ENCODE results near the gene SHISA6. TPM values are rescaled to one million over a fixed set of nuclear protein-coding genes. Genes with fewer than 3 reads are reported as not detected.

SHISA6 gene
- total and polyA plus RNA-seq, 11 donors: 0.16 to 1.0 (median 0.29) TPM

DNA sequence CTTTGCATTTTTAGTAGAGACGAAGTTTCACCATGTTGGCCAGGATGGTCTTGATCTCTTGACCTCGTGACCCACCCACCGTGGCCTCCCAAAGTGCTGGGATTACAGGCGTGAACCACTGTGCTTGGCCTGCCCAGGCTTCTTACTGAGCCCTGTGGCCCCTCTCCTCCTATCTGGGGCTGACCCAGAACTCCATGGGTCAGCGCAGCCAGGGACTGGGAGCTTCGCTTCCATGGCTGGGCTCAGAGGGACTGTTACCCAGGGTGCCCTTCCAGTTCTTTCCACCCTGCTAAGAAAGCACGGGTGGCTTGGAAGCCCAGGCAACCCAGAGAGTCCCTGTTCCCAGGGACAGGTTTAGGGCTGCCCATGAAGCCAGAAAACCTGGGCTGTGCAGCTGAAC is 28.2 kb downstream of the SHISA6 start:
- intact Hi-C loops (cut with DNase I): no loop called here
- H3K4me3 ChIP-seq: no peak overlapping the region
- H3K27ac ChIP-seq: no peak overlapping the region
- TF ChIP-seq, protein P1, sequence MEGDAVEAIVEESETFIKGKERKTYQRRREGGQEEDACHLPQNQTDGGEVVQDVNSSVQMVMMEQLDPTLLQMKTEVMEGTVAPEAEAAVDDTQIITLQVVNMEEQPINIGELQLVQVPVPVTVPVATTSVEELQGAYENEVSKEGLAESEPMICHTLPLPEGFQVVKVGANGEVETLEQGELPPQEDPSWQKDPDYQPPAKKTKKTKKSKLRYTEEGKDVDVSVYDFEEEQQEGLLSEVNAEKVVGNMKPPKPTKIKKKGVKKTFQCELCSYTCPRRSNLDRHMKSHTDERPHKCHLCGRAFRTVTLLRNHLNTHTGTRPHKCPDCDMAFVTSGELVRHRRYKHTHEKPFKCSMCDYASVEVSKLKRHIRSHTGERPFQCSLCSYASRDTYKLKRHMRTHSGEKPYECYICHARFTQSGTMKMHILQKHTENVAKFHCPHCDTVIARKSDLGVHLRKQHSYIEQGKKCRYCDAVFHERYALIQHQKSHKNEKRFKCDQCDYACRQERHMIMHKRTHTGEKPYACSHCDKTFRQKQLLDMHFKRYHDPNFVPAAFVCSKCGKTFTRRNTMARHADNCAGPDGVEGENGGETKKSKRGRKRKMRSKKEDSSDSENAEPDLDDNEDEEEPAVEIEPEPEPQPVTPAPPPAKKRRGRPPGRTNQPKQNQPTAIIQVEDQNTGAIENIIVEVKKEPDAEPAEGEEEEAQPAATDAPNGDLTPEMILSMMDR (IDR thresholded peaks at IDR 0.05): no peak
- no peak for TF ChIP-seq POLR2A (IDR thresholded peaks at IDR 0.05)
- no peak for DNase-seq
- peaks cover 0 to 13% (median 5%) of the 10 kb centered on the region in 12 donors for H3K9me3 ChIP-seq
- H3K4me1 ChIP-seq: no peaks in the 10 kb centered on the region
- no peaks in the 10 kb centered on the region for H3K36me3 ChIP-seq
- WGBS, 4 donors: 83 to 89% (median 88%) methylated on average over 7 of the region's 7 CpGs
- ATAC-seq: no peak
- H3K27me3 ChIP-seq: peaks cover 0 to 6% (median 0%) of the 10 kb centered on the region in 9 donors

DNA sequence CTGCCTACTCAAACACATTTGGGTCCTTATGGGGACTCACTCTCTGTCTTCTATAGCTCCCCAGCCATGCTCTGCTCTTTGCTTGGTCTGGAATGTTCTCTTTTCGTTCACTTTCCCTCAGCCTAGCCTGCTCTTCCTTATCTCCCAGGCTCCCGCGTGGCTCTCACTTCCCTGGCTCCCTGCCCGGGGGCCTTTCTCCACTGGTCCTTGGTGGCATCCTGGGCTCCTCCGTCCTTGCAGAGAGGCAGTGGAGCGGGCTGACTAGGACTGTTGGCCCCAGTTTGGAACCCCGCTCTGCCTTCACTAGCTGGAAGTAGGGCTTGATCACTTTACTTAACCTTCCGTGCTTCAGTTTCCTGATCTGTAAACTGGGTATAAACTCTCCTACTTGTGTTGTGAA is 31.2 kb downstream of the SHISA6 start:
- no peaks in the 10 kb centered on the region for H3K9me3 ChIP-seq
- no peaks in the 10 kb centered on the region for H3K4me1 ChIP-seq
- TF ChIP-seq, protein P1 (IDR thresholded peaks at IDR 0.05): no peak
- no peak for TF ChIP-seq POLR2A (IDR thresholded peaks at IDR 0.05)
- ATAC-seq (no peak), DNase-seq (no peak)
- H3K4me3 ChIP-seq: no peak overlapping the region
- H3K36me3 ChIP-seq: no peaks in the 10 kb centered on the region
- 51 to 63% (median 58%) methylated on average over 8 of the region's 8 CpGs for WGBS, 4 donors
- H3K27ac ChIP-seq: no peak overlapping the region
- intact Hi-C loops (cut with DNase I): loop anchor here in 1 of 10 donors (10.0 kb wide), 1 partner anchor 63 kb away; no protein-coding TSS in a partner anchor
- H3K27me3 ChIP-seq: peaks cover 0 to 6% (median 0%) of the 10 kb centered on the region in 9 donors

DNA sequence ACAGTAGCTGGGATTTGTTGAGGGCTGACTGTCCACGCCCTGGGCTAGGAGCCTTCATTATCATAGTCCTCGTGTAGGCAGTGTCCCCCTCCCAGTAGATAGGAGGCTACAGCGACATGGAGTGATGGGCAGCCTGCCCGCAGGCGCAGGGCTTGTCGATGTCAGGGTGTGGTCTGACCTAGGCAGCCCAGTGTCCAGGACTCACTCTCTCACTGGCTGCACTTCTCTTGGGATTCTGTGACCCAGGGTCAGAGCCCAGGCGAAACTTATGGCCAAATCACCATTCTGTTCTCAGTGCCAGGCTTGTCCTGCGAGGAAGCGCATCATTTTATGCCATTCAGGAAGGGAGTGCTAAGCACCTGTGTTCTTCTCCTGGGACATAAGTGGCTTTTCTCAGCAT is 32.6 kb downstream of the SHISA6 start:
- peaks cover 0 to 6% (median 0%) of the 10 kb centered on the region in 9 donors for H3K27me3 ChIP-seq
- no peak for TF ChIP-seq POLR2A (IDR thresholded peaks at IDR 0.05)
- TF ChIP-seq, protein P1 (IDR thresholded peaks at IDR 0.05): no peak
- H3K4me1 ChIP-seq: no peaks in the 10 kb centered on the region
- 84 to 92% (median 86%) methylated on average over 8 to 9 of the region's 9 CpGs for WGBS, 4 donors
- ATAC-seq (no peak), DNase-seq (no peak)
- peaks cover 0 to 5% (median 0%) of the 10 kb centered on the region in 12 donors for H3K9me3 ChIP-seq
- H3K4me3 ChIP-seq: no peak overlapping the region
- H3K36me3 ChIP-seq: no peaks in the 10 kb centered on the region
- H3K27ac ChIP-seq: no peak overlapping the region
- intact Hi-C loops (cut with DNase I): loop anchor here in 1 of 10 donors (10.0 kb wide), 1 partner anchor 61 kb away; no protein-coding TSS in a partner anchor

DNA sequence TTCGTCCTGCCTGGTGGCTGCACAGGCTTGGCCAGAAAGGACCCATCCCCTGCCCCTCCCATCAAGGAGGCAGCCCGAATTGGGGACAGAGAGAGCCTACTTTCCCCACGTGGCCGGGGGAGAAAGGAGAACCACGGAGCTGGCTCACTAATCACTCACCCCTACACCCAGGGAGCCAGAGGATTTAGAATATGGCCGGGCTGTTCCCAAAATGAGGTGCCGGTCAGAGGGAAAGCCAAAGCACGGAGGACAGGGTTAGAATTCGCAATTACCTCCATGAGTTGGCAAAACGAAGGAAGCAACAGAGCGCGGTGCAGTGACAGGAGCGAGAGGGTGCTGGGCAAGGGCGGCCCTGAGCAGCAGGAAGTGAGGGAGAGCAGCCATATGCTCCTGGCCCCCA is 33.1 kb downstream of the SHISA6 start:
- DNase-seq: no peak
- Histone ChIP-seq H3K4me1 (no peaks in the 10 kb centered on the region), H3K36me3 (no peaks in the 10 kb centered on the region), H3K4me3 (no peak overlapping the region), H3K27ac (no peak overlapping the region), H3K27me3 (peaks cover 0 to 6% (median 0%) of the 10 kb centered on the region in 9 donors), H3K9me3 (peaks cover 0 to 5% (median 0%) of the 10 kb centered on the region in 12 donors)
- TF ChIP-seq POLR2A (IDR thresholded peaks at IDR 0.05): no peak
- TF ChIP-seq, protein P1 (IDR thresholded peaks at IDR 0.05): no peak
- ATAC-seq: no peak
- intact Hi-C loops (cut with DNase I): loop anchor here in 1 of 10 donors (10.0 kb wide), 1 partner anchor 61 kb away; no protein-coding TSS in a partner anchor
- 79 to 91% (median 82%) methylated on average over 14 of the region's 14 CpGs for WGBS, 4 donors

Measured in heart left ventricle (tissue), 16 donors.